Ishikawa (cell line): Measurements from ENCODE around the gene ABCG2.

Experiments used
- CEBPB ChIP-seq: IDR thresholded peaks from 2 replicates; pipeline ENCODE4 v1.6.1; 2012
- CREB1 ChIP-seq: IDR thresholded peaks from 2 replicates; pipeline ENCODE4 v1.6.1; 2012; ENCODE audit warnings: low read depth
- EGR1 ChIP-seq: IDR thresholded peaks from 2 replicates; pipeline ENCODE4 v1.6.1; 2012
- EP300 ChIP-seq: IDR thresholded peaks from 2 replicates; pipeline ENCODE4 v1.6.1; 2012; ENCODE audit warnings: borderline replicate concordance
- FOXM1 ChIP-seq: IDR thresholded peaks from 2 replicates; pipeline ENCODE4 v1.6.1; 2012; ENCODE audit warnings: low read depth, borderline replicate concordance
- MAX ChIP-seq: IDR thresholded peaks from 2 replicates; pipeline ENCODE4 v1.6.1; 2012
- NFIC ChIP-seq: IDR thresholded peaks from 2 replicates; pipeline ENCODE4 v1.6.1; 2012
- RAD21 ChIP-seq: IDR thresholded peaks from 2 replicates; pipeline ENCODE4 v1.6.1; 2012; ENCODE audit warnings: low read depth
- TAF1 ChIP-seq: IDR thresholded peaks from 2 replicates; pipeline ENCODE4 v1.6.1; 2012; ENCODE audit warnings: low read depth, mild to moderate bottlenecking
- TCF12 ChIP-seq: IDR thresholded peaks from 2 replicates; pipeline ENCODE4 v1.6.1; 2012; ENCODE audit warnings: low read depth
- TEAD4 ChIP-seq: IDR thresholded peaks from 2 replicates; pipeline ENCODE4 v1.6.1; 2012
- USF1 ChIP-seq: IDR thresholded peaks from 2 replicates; pipeline ENCODE4 v1.6.1; 2012
- YY1 ChIP-seq: IDR thresholded peaks from 2 replicates; pipeline ENCODE4 v1.6.1; 2012; ENCODE audit warnings: low read depth
- ZBTB7A ChIP-seq: IDR thresholded peaks from 2 replicates; pipeline ENCODE4 v1.6.1; 2012; ENCODE audit warnings: low read depth
- TF ChIP-seq, protein P1 (sequence below): IDR thresholded peaks from 2 replicates; pipeline ENCODE4 v1.6.1; 2012; ENCODE audit warnings: low read depth, mild to moderate bottlenecking

ABCG2 gene

DNA sequence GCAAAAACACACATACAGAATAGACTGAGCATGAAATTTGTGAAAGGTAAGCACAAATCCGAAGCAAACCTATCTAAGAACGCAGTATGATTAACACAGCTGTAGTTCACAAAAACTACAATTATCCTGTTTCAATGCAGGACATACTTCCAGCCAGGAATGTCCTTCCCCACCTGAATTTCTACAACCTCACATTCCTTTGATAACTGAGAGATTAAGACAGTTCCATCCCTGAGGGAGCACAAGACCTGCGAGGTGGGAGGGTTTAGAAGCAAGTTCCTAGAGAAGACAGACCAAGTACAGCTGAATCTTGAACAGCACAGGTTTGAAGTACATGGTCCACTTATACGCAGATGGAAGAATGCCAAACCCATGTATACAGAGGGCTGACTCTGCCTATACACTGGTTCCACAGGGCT, 10.6 kb downstream of the ABCG2 start:
- TF ChIP-seq YY1, result no peak
- no peak for TF ChIP-seq TAF1
- TF ChIP-seq USF1, result no peak
- no peak for TF ChIP-seq CEBPB
- no peak for TF ChIP-seq TCF12
- no peak for TF ChIP-seq NFIC
- TF ChIP-seq, protein P1, sequence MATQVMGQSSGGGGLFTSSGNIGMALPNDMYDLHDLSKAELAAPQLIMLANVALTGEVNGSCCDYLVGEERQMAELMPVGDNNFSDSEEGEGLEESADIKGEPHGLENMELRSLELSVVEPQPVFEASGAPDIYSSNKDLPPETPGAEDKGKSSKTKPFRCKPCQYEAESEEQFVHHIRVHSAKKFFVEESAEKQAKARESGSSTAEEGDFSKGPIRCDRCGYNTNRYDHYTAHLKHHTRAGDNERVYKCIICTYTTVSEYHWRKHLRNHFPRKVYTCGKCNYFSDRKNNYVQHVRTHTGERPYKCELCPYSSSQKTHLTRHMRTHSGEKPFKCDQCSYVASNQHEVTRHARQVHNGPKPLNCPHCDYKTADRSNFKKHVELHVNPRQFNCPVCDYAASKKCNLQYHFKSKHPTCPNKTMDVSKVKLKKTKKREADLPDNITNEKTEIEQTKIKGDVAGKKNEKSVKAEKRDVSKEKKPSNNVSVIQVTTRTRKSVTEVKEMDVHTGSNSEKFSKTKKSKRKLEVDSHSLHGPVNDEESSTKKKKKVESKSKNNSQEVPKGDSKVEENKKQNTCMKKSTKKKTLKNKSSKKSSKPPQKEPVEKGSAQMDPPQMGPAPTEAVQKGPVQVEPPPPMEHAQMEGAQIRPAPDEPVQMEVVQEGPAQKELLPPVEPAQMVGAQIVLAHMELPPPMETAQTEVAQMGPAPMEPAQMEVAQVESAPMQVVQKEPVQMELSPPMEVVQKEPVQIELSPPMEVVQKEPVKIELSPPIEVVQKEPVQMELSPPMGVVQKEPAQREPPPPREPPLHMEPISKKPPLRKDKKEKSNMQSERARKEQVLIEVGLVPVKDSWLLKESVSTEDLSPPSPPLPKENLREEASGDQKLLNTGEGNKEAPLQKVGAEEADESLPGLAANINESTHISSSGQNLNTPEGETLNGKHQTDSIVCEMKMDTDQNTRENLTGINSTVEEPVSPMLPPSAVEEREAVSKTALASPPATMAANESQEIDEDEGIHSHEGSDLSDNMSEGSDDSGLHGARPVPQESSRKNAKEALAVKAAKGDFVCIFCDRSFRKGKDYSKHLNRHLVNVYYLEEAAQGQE, result no peak
- no peak for TF ChIP-seq TEAD4
- TF ChIP-seq RAD21, result no peak
- TF ChIP-seq FOXM1, result no peak
- TF ChIP-seq EP300, result no peak
- no peak for TF ChIP-seq MAX
- TF ChIP-seq CREB1, result no peak
- TF ChIP-seq EGR1, result no peak
- no peak for TF ChIP-seq ZBTB7A

DNA sequence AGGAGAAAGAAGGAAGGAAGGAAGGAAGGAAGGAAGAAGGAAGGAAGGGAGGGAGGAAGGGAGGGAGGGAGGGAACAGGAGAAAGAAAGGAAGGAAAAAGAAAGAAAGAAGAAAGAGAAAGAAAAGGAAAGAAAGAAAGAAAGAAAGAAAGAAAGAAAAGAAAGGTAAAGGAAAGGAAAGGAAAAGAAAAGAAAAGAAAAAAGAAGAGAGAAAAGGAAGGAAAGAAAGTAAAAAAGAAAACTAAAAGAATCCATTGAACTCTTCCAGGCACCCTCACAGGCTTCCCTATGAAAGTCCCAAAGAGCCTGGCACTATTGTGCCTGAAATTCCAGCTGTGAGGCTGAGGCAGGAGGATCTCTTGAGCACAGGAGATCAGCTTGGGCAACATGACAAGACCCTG, 11.5 kb downstream of the ABCG2 start:
- no peak for TF ChIP-seq EP300
- no peak for TF ChIP-seq MAX
- TF ChIP-seq RAD21, result no peak
- TF ChIP-seq CEBPB, result no peak

DNA sequence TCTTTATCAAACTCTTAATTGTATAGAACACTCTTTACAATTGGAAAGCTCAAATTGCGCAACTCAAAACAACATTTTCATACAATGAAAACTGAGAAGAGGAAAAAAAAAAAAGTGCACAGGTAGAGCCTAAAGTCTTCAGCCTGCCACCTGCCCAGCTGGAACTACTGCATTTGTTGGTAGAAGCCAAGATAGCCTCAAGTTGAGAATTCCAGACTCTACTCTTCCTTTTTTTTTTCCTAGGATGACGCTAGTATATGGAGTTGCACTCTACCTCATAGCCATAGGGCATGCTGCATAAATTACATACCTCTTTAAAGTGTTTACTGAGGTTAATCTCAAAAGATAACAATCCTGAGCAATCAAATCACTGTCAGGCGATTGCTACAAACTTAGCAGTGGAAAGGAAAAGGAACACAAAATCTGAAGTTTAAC, 13.6 kb downstream of the ABCG2 start:
- TF ChIP-seq NFIC, result no peak
- peak; percentile 85 for TF ChIP-seq CEBPB

GRCh38 chr4:88144048-88144447, 14.4 kb downstream of the ABCG2 start:
- TF ChIP-seq USF1, result no peak
- TF ChIP-seq EGR1, result no peak
- no peak for TF ChIP-seq EP300
- no peak for TF ChIP-seq CREB1
- no peak for TF ChIP-seq TCF12
- no peak for TF ChIP-seq MAX
- TF ChIP-seq, protein P1, result no peak

- TF ChIP-seq FOXM1 (no peak), MAX (no peak), TEAD4 (no peak)
Measured at GRCh38 chr4:88143504-88143903, 14.9 kb downstream of the ABCG2 start.

- TF ChIP-seq, protein P1, result no peak
- TF ChIP-seq YY1 (no peak), TEAD4 (no peak), CREB1 (no peak), TAF1 (no peak), USF1 (no peak), EGR1 (no peak), RAD21 (no peak), CEBPB (no peak), TCF12 (no peak), MAX (no peak), NFIC (no peak), FOXM1 (no peak), EP300 (no peak), ZBTB7A (no peak)
Measured at GRCh38 chr4:88138561-88138960, 19.9 kb downstream of the ABCG2 start.
